Bronchial epithelial cell (primary cell): ENCODE results near the gene SELENOT. TPM values are rescaled to one million over a fixed set of nuclear protein-coding genes. Genes with fewer than 3 reads are reported as not detected.

ENCODE experiments used
- DNase-seq: peaks from one replicate; pipeline ENCODE4 v3.0.0-alpha.2; 2010; ENCODE audit warnings: low read depth
- FAIRE-seq: peaks from 2 replicates; lab custom pipeline; 2011; peaks lifted over from hg19 to GRCh38; lab: Jason Lieb, UNC
- H3K27me3 ChIP-seq: 2 replicates; pipeline ENCODE4 v1.5.1; 2011; ENCODE audit warnings: low read length; ENCODE audit not compliant: control insufficient read depth, insufficient read depth
- H3K36me3 ChIP-seq: 2 replicates; pipeline ENCODE4 v1.5.1; 2011; ENCODE audit warnings: low read length; ENCODE audit not compliant: control insufficient read depth, insufficient read depth
- H3K4me3 ChIP-seq: 2 replicates; pipeline ENCODE4 v1.5.1; 2011; ENCODE audit warnings: mild to moderate bottlenecking, low read depth, low read length, control low read depth
- CTCF ChIP-seq: IDR thresholded peaks from 2 replicates; pipeline ENCODE4 v1.5.1; 2011; ENCODE audit warnings: mild to moderate bottlenecking, moderate library complexity, low read length, control low read depth, inconsistent platforms; ENCODE audit not compliant: insufficient read depth, severe bottlenecking
- total RNA-seq: library from RNA; depleted of rRNA; stranded (reverse); fragments of >200 nt; gene quantifications from 2 replicates; pipeline ENCODE4 v1.2.1, GENCODE V29; 2014

Gene SELENOT
- total RNA-seq, 1 donor from 2014 or later: 167 TPM

GRCh38 chr3:150567328-150567727 is 35.8 kb upstream of the SELENOT start:
- no peak for DNase-seq
- no peak overlapping the region for H3K4me3 ChIP-seq
- peaks cover 6% of the 10 kb centered on the region for H3K36me3 ChIP-seq
- no peaks in the 10 kb centered on the region for H3K27me3 ChIP-seq
- no peak for FAIRE-seq
- no peak for TF ChIP-seq CTCF

DNA sequence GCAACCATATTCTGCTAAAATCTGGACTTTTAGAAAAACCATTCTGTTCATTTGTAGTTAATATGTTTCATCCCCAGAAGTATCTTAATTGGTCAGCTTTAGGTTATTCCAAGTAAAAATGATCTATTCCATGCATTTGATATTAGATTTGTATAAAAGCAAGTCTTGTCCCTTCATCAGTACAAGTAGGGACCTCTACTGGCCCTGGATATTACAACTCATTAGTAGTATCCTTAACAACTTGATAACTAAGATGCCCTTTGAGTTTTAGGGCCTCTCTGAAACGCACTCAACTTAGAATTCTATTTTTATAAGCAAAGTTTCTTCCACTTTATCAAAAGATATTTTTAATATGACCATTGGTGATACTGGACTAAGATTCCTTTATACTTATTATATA is 25.3 kb upstream of the SELENOT start:
- Histone ChIP-seq H3K36me3 (peaks cover 3% of the 10 kb centered on the region), H3K4me3 (no peak overlapping the region), H3K27me3 (no peaks in the 10 kb centered on the region)
- peak; percentile 15 for DNase-seq
- TF ChIP-seq CTCF: no peak
- FAIRE-seq: no peak

- no peak for TF ChIP-seq CTCF
- FAIRE-seq (no peak), DNase-seq (no peak)
- H3K4me3 ChIP-seq: no peak overlapping the region
- no peaks in the 10 kb centered on the region for H3K27me3 ChIP-seq
- H3K36me3 ChIP-seq: peaks cover 6% of the 10 kb centered on the region
Measured at GRCh38 chr3:150581174-150581573, 21.9 kb upstream of the SELENOT start.

DNA sequence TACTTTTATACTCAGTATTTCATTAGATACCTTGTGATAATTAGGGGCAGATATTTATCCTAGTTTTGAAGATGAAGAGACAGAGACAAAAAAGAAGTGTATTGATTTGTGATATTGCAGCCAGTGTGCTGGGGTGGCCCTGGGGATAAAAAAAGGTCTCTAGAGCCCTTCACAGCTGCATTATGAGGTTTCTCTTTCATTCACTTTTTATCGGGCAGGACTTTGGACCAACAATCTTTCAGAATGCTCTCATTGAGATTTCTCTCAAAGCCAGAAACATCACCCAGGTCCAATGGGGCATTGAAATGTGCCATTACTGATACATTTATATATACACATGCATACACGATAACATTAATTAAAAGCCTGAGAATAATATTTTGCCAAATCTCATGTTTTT is 20.5 kb upstream of the SELENOT start:
- no peaks in the 10 kb centered on the region for H3K27me3 ChIP-seq
- TF ChIP-seq CTCF: no peak
- H3K4me3 ChIP-seq: no peak overlapping the region
- FAIRE-seq (no peak), DNase-seq (no peak)
- H3K36me3 ChIP-seq: peaks cover 5% of the 10 kb centered on the region

- no peaks in the 10 kb centered on the region for H3K27me3 ChIP-seq
- no peak for DNase-seq
- H3K4me3 ChIP-seq: no peak overlapping the region
- H3K36me3 ChIP-seq: peaks cover 5% of the 10 kb centered on the region
- no peak for FAIRE-seq
- TF ChIP-seq CTCF: no peak
Measured at GRCh38 chr3:150583028-150583427, 20.1 kb upstream of the SELENOT start.
